DOHH2 (cell line): ENCODE results near the gene FYCO1.

Experiments used
- CTCF ChIP-seq: fragments of 200-600 bp; sonication (generic); IDR thresholded peaks from one replicate; pipeline ENCODE4 v1.5.1; 2014; ENCODE audit warnings: antibody characterized with exemption, mild to moderate bottlenecking, low read depth, low read length; ENCODE audit not compliant: poor library complexity, severe bottlenecking
- EZH2phosphoT487 ChIP-seq: fragments of 200-600 bp; sonication (generic); IDR thresholded peaks from 2 replicates; pipeline ENCODE4 v1.6.1; 2017; ENCODE audit warnings: borderline replicate concordance, mild to moderate bottlenecking, antibody characterized with exemption, low read length, moderate library complexity, mixed read lengths

GRCh38 chr3:45937206-45938042 lies 58.2 kb downstream of the FYCO1 start:
- TF ChIP-seq CTCF, result no peak
- TF ChIP-seq EZH2phosphoT487, result no peak
